ENCODE data around the gene GPR45.

- TF ChIP-seq EZH2 (IDR thresholded peaks at IDR 0.05), result no peak
- TF ChIP-seq POLR2AphosphoS5 (IDR thresholded peaks at IDR 0.05; ENCODE audit: borderline replicate concordance, low read depth, low read length), result no peak
- TF ChIP-seq FOXP2 (optimal IDR thresholded peaks at IDR 0.05; ENCODE audit: control extremely low read depth, extremely low read length, insufficient read depth), result no peak
Measured at GRCh38 chr2:105215586-105216192, 25.9 kb upstream of the GPR45 start.

Measured in SK-N-MC (cell line).